ENCODE results near the gene TRMT112. TPM values are rescaled to one million over a fixed set of nuclear protein-coding genes. Genes with fewer than 3 reads are reported as not detected.

The TRMT112 gene
- polyA plus RNA-seq, 4 donors, result 99.3 to 188 (median 172) TPM

DNA sequence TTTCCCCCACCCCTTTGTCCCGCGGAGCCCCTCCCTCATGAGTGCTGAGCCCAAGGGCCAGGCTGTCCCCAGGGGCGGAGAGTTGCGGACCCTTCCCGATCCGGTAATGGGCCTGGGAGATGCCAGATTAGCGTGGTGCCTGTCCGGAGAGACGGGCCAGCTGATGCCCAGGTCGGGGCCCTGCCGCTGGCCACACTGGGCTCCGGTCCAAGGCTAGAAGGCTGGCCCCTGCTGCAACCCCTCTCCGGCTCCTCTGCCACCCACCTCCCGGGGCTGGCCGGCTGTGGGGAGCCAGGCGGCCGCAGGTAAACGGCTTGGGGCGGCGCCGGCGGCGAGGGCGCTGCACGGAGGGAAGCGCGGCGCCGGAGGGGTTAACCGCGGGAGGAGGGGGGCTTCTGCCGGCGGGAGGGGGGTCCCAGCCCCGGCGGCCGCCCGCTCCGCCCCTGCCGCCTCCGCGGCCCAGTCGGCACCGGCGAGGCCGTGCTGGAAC, 26.1 kb downstream of the TRMT112 start, which contains the start of gene KCNK4:
Gene KCNK4, plus strand, starts transcription at position 41 of the 490 bp plus-strand sequence. CDS start 1,717 bp downstream, outside the sequence.
- H3K4me1 ChIP-seq (ENCODE audit: control insufficient read depth in 3 of 3, insufficient read depth in 2 of 3, low read depth in 1 of 3, low read length in 2 of 3), result peaks cover 0 to 5% (median 0%) of the 10 kb centered on the region in 3 donors
- H3K27ac ChIP-seq (ENCODE audit: low read depth in 1 of 3, low read length in 2 of 3), result no peak within 1 kb of the TSS
- FAIRE-seq (no peak), DNase-seq (no peak)
- 2 to 10% (median 3%) methylated on average over 31 to 45 of the region's 45 CpGs for WGBS, 3 donors
- peaks cover 12 to 58% (median 18%) of the 10 kb centered on the region in 3 donors for H3K27me3 ChIP-seq (ENCODE audit: control insufficient read depth in 3 of 3, insufficient read depth in 3 of 3, low read length in 3 of 3)
- H3K4me3 ChIP-seq (ENCODE audit: low read depth in 1 of 3, low read length in 3 of 3), result peak within 1 kb of the TSS in 1 of 3 donors; percentile 40
- H3K36me3 ChIP-seq (ENCODE audit: control insufficient read depth in 3 of 3, insufficient read depth in 2 of 3, low read depth in 1 of 3, low read length in 3 of 3), result peaks cover 0 to 16% (median 0%) of the 10 kb centered on the region in 3 donors
- no peaks in the 10 kb centered on the region for H3K9me3 ChIP-seq (ENCODE audit: control insufficient read depth in 2 of 2, insufficient read depth in 1 of 2, low read depth in 1 of 2, low read length in 1 of 2)

DNA sequence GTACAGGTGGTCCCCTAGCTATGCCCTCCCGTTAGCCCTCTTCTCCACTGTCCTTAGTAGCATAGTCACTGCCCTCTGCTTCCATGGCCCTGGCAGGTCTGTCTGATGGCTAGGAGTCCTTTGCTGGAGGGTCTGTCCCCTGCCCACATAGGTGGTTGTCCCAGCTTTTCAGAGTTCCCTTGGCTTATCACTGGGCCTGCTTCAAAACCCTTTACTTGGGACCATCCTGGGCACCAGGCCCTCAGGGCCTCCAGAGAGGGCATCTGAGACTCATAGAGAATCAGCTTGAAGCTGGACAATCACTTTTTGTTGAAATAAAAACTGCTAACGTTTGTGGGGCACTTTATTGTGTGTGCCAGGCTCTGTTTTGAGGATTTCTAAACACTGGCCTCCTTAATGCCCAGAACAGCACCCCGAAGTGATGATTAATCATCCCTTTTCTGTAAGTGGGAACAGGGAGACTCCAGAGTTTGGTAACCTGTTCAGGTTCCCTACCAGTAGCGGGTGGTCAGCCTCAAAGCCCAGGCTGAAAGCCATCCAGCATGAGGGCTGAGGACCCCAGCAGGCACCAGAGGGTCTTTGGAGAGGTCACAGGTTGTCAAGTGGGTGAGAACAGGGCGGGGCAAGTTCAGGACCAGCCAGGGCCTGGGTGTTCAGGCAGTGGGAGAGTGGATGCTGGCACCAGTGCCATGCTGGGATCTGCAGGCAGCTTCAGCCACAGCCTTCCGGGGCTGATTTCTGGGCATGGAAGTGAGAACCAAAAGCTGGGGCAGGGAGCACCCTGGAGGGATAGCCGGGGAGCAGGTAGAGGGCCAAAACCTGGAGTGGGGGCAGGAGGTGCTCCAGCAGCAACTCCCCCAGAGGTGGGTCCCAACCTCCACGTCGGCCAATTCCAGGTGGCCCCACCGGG, 26.8 kb downstream of the TRMT112 start:
- no peak for FAIRE-seq
- peaks cover 11 to 51% (median 17%) of the 10 kb centered on the region in 3 donors for H3K27me3 ChIP-seq (ENCODE audit: control insufficient read depth in 3 of 3, insufficient read depth in 3 of 3, low read length in 3 of 3)

DNA sequence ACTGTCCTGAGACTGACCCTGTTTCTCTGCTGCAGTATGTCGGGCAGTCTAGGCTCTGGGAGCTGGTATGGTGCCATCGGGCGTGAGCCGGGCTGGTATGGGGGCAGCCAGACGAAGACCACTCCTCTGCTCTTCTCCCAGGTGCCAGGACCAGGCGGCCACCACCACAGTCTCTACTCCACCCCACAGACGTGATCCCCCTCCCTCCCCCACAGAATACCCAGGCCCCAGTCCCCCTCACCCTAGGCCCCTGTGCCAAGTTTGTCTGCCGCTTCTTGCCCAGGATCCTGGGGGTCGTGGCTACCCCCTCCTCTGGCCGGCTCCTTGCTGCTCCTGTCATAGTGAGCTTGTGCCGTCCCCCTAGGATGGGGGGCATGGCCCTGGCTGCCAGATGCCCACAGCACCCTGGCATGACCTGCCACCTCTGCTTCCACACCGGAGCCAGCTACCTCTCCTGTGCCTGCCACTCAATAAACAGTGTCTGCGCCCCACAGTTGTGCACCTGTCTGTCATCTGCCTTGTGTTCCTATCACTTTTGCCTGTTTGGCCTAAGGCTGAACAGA, 28.3 kb downstream of the TRMT112 start:
- no peak for FAIRE-seq
- peaks cover 9 to 36% (median 10%) of the 10 kb centered on the region in 3 donors for H3K27me3 ChIP-seq (ENCODE audit: control insufficient read depth in 3 of 3, insufficient read depth in 3 of 3, low read length in 3 of 3)
- H3K4me1 ChIP-seq (ENCODE audit: control insufficient read depth in 3 of 3, insufficient read depth in 2 of 3, low read depth in 1 of 3, low read length in 2 of 3), result peaks cover 0 to 13% (median 0%) of the 10 kb centered on the region in 3 donors
- peaks cover 0 to 18% (median 0%) of the 10 kb centered on the region in 3 donors for H3K36me3 ChIP-seq (ENCODE audit: control insufficient read depth in 3 of 3, insufficient read depth in 2 of 3, low read depth in 1 of 3, low read length in 3 of 3)
- H3K27ac ChIP-seq (ENCODE audit: low read depth in 1 of 3, low read length in 2 of 3), result no peak overlapping the region
- H3K4me3 ChIP-seq (ENCODE audit: low read depth in 1 of 3, low read length in 3 of 3), result no peak overlapping the region
- no peaks in the 10 kb centered on the region for H3K9me3 ChIP-seq (ENCODE audit: control insufficient read depth in 2 of 2, insufficient read depth in 1 of 2, low read depth in 1 of 2, low read length in 1 of 2)
- DNase-seq, result no peak
- WGBS, 3 donors, result 91 to 93% (median 93%) methylated on average over 12 to 13 of the region's 13 CpGs

More for the DNA sequence above, 26.8 kb downstream of the TRMT112 start:
- H3K9me3 ChIP-seq (ENCODE audit: control insufficient read depth in 2 of 2, insufficient read depth in 1 of 2, low read depth in 1 of 2, low read length in 1 of 2), result no peaks in the 10 kb centered on the region
- peaks cover 0 to 16% (median 0%) of the 10 kb centered on the region in 3 donors for H3K36me3 ChIP-seq (ENCODE audit: control insufficient read depth in 3 of 3, insufficient read depth in 2 of 3, low read depth in 1 of 3, low read length in 3 of 3)
- H3K4me3 ChIP-seq (ENCODE audit: low read depth in 1 of 3, low read length in 3 of 3), result no peak overlapping the region
- WGBS, 3 donors, result 48 to 53% (median 53%) methylated on average over 8 to 10 of the region's 10 CpGs
- peaks cover 0 to 10% (median 0%) of the 10 kb centered on the region in 3 donors for H3K4me1 ChIP-seq (ENCODE audit: control insufficient read depth in 3 of 3, insufficient read depth in 2 of 3, low read depth in 1 of 3, low read length in 2 of 3)
- DNase-seq, result no peak
- H3K27ac ChIP-seq (ENCODE audit: low read depth in 1 of 3, low read length in 2 of 3), result no peak overlapping the region

GRCh38 chr11:64288353-64288750, 29.0 kb downstream of the TRMT112 start:
- Histone ChIP-seq H3K36me3 (ENCODE audit: control insufficient read depth in 3 of 3, insufficient read depth in 2 of 3, low read depth in 1 of 3, low read length in 3 of 3) (peaks cover 0 to 20% (median 0%) of the 10 kb centered on the region in 3 donors), H3K27me3 (ENCODE audit: control insufficient read depth in 3 of 3, insufficient read depth in 3 of 3, low read length in 3 of 3) (peaks cover 7 to 29% (median 9%) of the 10 kb centered on the region in 3 donors), H3K27ac (ENCODE audit: low read depth in 1 of 3, low read length in 2 of 3) (no peak overlapping the region), H3K4me1 (ENCODE audit: control insufficient read depth in 3 of 3, insufficient read depth in 2 of 3, low read depth in 1 of 3, low read length in 2 of 3) (peaks cover 0 to 21% (median under 1%) of the 10 kb centered on the region in 3 donors), H3K4me3 (ENCODE audit: low read depth in 1 of 3, low read length in 3 of 3) (no peak overlapping the region), H3K9me3 (ENCODE audit: control insufficient read depth in 2 of 2, insufficient read depth in 1 of 2, low read depth in 1 of 2, low read length in 1 of 2) (no peaks in the 10 kb centered on the region)
- FAIRE-seq, result no peak
- 89 to 99% (median 94%) methylated on average over 9 of the region's 9 CpGs for WGBS, 3 donors
- no peak for DNase-seq

- FAIRE-seq (no peak), DNase-seq (no peak)
- Histone ChIP-seq H3K36me3 (ENCODE audit: control insufficient read depth in 3 of 3, insufficient read depth in 2 of 3, low read depth in 1 of 3, low read length in 3 of 3) (peaks cover 0 to 25% (median 0%) of the 10 kb centered on the region in 3 donors), H3K4me1 (ENCODE audit: control insufficient read depth in 3 of 3, insufficient read depth in 2 of 3, low read depth in 1 of 3, low read length in 2 of 3) (peaks cover 0 to 22% (median 4%) of the 10 kb centered on the region in 3 donors), H3K27ac (ENCODE audit: low read depth in 1 of 3, low read length in 2 of 3) (no peak overlapping the region), H3K27me3 (ENCODE audit: control insufficient read depth in 3 of 3, insufficient read depth in 3 of 3, low read length in 3 of 3) (peaks cover 7 to 24% (median 8%) of the 10 kb centered on the region in 3 donors), H3K4me3 (ENCODE audit: low read depth in 1 of 3, low read length in 3 of 3) (no peak overlapping the region), H3K9me3 (ENCODE audit: control insufficient read depth in 2 of 2, insufficient read depth in 1 of 2, low read depth in 1 of 2, low read length in 1 of 2) (no peaks in the 10 kb centered on the region)
- WGBS, 3 donors, result 95 to 96% (median 95%) methylated on average over 32 to 33 of the region's 33 CpGs
These were observed 29.5 kb downstream of the TRMT112 start for GRCh38 chr11:64287676-64288352.

DNA sequence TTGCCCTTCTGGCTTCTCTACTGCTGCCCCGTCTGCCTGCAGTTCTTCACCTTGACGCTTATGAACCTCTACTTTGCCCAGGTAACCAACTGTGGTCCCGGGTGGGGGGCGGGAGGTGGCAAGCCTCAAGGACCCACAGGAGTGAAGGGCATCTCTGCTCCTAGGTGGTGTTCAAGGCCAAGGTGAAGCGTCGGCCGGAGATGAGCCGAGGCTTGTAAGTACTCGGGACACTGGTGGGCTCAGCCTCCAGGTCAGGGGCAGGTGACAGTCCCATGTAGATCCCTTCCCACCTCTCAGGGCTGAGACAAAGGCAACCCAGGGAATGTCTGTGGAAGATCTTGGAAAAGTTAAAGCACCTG, 30.6 kb downstream of the TRMT112 start:
- peaks cover 2 to 16% (median 7%) of the 10 kb centered on the region in 3 donors for H3K27me3 ChIP-seq (ENCODE audit: control insufficient read depth in 3 of 3, insufficient read depth in 3 of 3, low read length in 3 of 3)
- H3K4me1 ChIP-seq (ENCODE audit: control insufficient read depth in 3 of 3, insufficient read depth in 2 of 3, low read depth in 1 of 3, low read length in 2 of 3), result peaks cover 0 to 22% (median 4%) of the 10 kb centered on the region in 3 donors
- WGBS, 3 donors, result 81 to 92% (median 85%) methylated on average over 9 of the region's 9 CpGs
- DNase-seq (no peak), FAIRE-seq (no peak)
- no peak overlapping the region for H3K27ac ChIP-seq (ENCODE audit: low read depth in 1 of 3, low read length in 2 of 3)
- H3K36me3 ChIP-seq (ENCODE audit: control insufficient read depth in 3 of 3, insufficient read depth in 2 of 3, low read depth in 1 of 3, low read length in 3 of 3), result peaks cover 0 to 34% (median 0%) of the 10 kb centered on the region in 3 donors
- no peaks in the 10 kb centered on the region for H3K9me3 ChIP-seq (ENCODE audit: control insufficient read depth in 2 of 2, insufficient read depth in 1 of 2, low read depth in 1 of 2, low read length in 1 of 2)
- H3K4me3 ChIP-seq (ENCODE audit: low read depth in 1 of 3, low read length in 3 of 3), result no peak overlapping the region

- 24 to 28% (median 25%) methylated on average over 29 to 40 of the region's 40 CpGs for WGBS, 3 donors
- no peak for DNase-seq
These were observed 31.2 kb downstream of the TRMT112 start for GRCh38 chr11:64285885-64286800.

More at GRCh38 chr11:64285885-64286800, 31.2 kb downstream of the TRMT112 start:
- no peaks in the 10 kb centered on the region for H3K9me3 ChIP-seq (ENCODE audit: control insufficient read depth in 2 of 2, insufficient read depth in 1 of 2, low read depth in 1 of 2, low read length in 1 of 2)
- H3K27ac ChIP-seq (ENCODE audit: low read depth in 1 of 3, low read length in 2 of 3), result peak overlapping the region in 2 of 3 donors; percentile 45 to 95
- H3K4me1 ChIP-seq (ENCODE audit: control insufficient read depth in 3 of 3, insufficient read depth in 2 of 3, low read depth in 1 of 3, low read length in 2 of 3), result peaks cover 0 to 20% (median 4%) of the 10 kb centered on the region in 3 donors
- H3K27me3 ChIP-seq (ENCODE audit: control insufficient read depth in 3 of 3, insufficient read depth in 3 of 3, low read length in 3 of 3), result peaks cover 0 to 13% (median 6%) of the 10 kb centered on the region in 3 donors
- no peak for FAIRE-seq
- peak overlapping the region; percentile 67 to 79 (median 71) for H3K4me3 ChIP-seq (ENCODE audit: low read depth in 1 of 3, low read length in 3 of 3)
- H3K36me3 ChIP-seq (ENCODE audit: control insufficient read depth in 3 of 3, insufficient read depth in 2 of 3, low read depth in 1 of 3, low read length in 3 of 3), result peaks cover 0 to 39% (median 0%) of the 10 kb centered on the region in 3 donors
